Measurements from ENCODE around the gene NAA35. TPM values are rescaled to one million over a fixed set of nuclear protein-coding genes. Genes with fewer than 3 reads are reported as not detected.

NAA35 gene
- total and polyA plus RNA-seq, 9 of the 15 experiments (the other 6 are each of a cell fraction or from before 2014, with no cell fraction given), result 17.7 to 43.9 (median 29.0) TPM

DNA sequence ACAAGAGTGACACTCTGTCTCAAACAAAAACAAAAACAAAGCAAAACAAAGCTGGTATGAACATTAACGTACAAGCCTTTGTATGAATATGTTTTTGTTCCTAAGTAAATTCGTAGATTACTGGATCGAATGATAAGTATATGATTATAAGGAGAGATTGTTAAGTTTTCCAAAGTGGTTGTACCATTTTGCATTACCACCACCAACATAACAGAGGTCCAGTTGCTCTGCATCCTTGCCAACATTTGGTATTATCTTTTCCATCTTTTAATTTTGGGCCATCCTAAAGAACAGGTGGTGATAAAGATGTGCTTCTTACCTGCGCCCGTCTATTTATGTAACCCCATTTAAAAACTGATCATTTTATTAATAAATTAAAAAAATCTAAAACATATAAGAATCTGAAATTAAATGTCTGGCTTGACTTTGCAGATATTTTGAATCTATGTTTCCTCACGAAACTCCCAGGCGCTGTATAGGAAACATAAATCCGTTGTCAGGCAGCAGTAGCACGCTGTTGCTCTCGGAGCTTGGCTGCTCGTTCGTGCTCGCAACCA, 593 bp upstream of the NAA35 start (continued):
- 0 out of 2 replicates have a peak, but pooled peaks have one; percentile 35 for TF ChIP-seq ZNF589 (CRISPR knock-in tag; IDR thresholded peaks at IDR 0.05; ENCODE audit: low read depth)
- TF ChIP-seq ZNF354B (CRISPR knock-in tag; IDR thresholded peaks at IDR 0.05), result no peak
- 0 out of 2 replicates have a peak, but pooled peaks have one; percentile 31 for TF ChIP-seq EP300 (IDR thresholded peaks at IDR 0.05; ENCODE audit: low read length)
- no peak for TF ChIP-seq KDM2B (CRISPR knock-in tag; IDR thresholded peaks at IDR 0.05)
- no peak for TF ChIP-seq SNRNP70 (optimal IDR thresholded peaks at IDR 0.05; ENCODE audit: low read depth, low read length)
- TF ChIP-seq SETDB1 (IDR thresholded peaks at IDR 0.05; ENCODE audit: low read length), result no peak
- peak; percentile 85 for TF ChIP-seq TBP (optimal IDR thresholded peaks at IDR 0.05; ENCODE audit: low read depth, low read length)
- TF ChIP-seq SRF (CRISPR knock-in tag; IDR thresholded peaks at IDR 0.05), result no peak
- no peak for TF ChIP-seq SIRT6 (IDR thresholded peaks at IDR 0.05; ENCODE audit: low read depth, low read length)
- TF ChIP-seq, protein P1, sequence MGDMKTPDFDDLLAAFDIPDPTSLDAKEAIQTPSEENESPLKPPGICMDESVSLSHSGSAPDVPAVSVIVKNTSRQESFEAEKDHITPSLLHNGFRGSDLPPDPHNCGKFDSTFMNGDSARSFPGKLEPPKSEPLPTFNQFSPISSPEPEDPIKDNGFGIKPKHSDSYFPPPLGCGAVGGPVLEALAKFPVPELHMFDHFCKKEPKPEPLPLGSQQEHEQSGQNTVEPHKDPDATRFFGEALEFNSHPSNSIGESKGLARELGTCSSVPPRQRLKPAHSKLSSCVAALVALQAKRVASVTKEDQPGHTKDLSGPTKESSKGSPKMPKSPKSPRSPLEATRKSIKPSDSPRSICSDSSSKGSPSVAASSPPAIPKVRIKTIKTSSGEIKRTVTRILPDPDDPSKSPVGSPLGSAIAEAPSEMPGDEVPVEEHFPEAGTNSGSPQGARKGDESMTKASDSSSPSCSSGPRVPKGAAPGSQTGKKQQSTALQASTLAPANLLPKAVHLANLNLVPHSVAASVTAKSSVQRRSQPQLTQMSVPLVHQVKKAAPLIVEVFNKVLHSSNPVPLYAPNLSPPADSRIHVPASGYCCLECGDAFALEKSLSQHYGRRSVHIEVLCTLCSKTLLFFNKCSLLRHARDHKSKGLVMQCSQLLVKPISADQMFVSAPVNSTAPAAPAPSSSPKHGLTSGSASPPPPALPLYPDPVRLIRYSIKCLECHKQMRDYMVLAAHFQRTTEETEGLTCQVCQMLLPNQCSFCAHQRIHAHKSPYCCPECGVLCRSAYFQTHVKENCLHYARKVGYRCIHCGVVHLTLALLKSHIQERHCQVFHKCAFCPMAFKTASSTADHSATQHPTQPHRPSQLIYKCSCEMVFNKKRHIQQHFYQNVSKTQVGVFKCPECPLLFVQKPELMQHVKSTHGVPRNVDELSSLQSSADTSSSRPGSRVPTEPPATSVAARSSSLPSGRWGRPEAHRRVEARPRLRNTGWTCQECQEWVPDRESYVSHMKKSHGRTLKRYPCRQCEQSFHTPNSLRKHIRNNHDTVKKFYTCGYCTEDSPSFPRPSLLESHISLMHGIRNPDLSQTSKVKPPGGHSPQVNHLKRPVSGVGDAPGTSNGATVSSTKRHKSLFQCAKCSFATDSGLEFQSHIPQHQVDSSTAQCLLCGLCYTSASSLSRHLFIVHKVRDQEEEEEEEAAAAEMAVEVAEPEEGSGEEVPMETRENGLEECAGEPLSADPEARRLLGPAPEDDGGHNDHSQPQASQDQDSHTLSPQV (IDR thresholded peaks at IDR 0.05), result 0 out of 2 replicates have a peak, but pooled peaks have one; percentile 50
- no peak for TF ChIP-seq STAT5B (CRISPR knock-in tag; IDR thresholded peaks at IDR 0.05)
- TF ChIP-seq POLR2H (tag; IDR thresholded peaks at IDR 0.05; ENCODE audit: low read depth), result peak; percentile 93
- TF ChIP-seq PHF8 (IDR thresholded peaks at IDR 0.05; ENCODE audit: borderline replicate concordance, low read length), result peak; percentile 26; the same call in 1 of the 2 replicates
- TF ChIP-seq CBX1 (IDR thresholded peaks at IDR 0.05; ENCODE audit: low read depth), result no peak
- peak; percentile 20; the same call in 1 of the 2 replicates for TF ChIP-seq NCOR1 (IDR thresholded peaks at IDR 0.05)
- peak; percentile 79 for TF ChIP-seq KDM5B (IDR thresholded peaks at IDR 0.05; ENCODE audit: insufficient replicate concordance, low read depth, low read length)
- TF ChIP-seq ZNF507 (tag; conservative IDR thresholded peaks at IDR 0.05), result no peak
- TF ChIP-seq BRD9 (IDR thresholded peaks at IDR 0.05; ENCODE audit: low read depth, partially characterized antibody), result peak; percentile 59
- TF ChIP-seq ZBTB17 (CRISPR knock-in tag; IDR thresholded peaks at IDR 0.05), result no peak
- no peak for TF ChIP-seq TEAD4 (IDR thresholded peaks at IDR 0.05; ENCODE audit: low read length)
- TF ChIP-seq TEAD4 (CRISPR knock-in tag; IDR thresholded peaks at IDR 0.05; ENCODE audit: borderline replicate concordance), result no peak
- TF ChIP-seq SRSF9 (IDR thresholded peaks at IDR 0.05; ENCODE audit: borderline replicate concordance, low read depth, low read length), result no peak
- no peak; the same call in 1 of the 2 replicates for TF ChIP-seq MYBL2 (IDR thresholded peaks at IDR 0.05; ENCODE audit: low read depth)
- TF ChIP-seq MYBL2 (CRISPR knock-in tag; IDR thresholded peaks at IDR 0.05; ENCODE audit: borderline replicate concordance), result no peak
- 0 out of 3 replicates have a peak, but pooled peaks of 1 of the 2 experiments have one; percentile 32 for TF ChIP-seq CBX3 (IDR thresholded peaks at IDR 0.05; ENCODE audit: borderline replicate concordance in 1 of 2, low read length in 2 of 2)
